Measurements from ENCODE around the gene MAN2B1.
"Not testable (repeated sequence)": the region's sequence is repeated elsewhere in the genome, so short reads cannot be mapped to it uniquely, and the experiment has no call there.

Gene MAN2B1

GRCh38 chr19:12687496-12688196 is 21.1 kb upstream of the MAN2B1 start, which contains the start of gene GNG14:
Gene GNG14 (plus strand): TSS chr19:12687998. CDS start chr19:12688049, 51 bp downstream.
- FAIRE-seq: no peak

GRCh38 chr19:12685831-12686230 is 19.3 kb upstream of the MAN2B1 start:
- no peak for FAIRE-seq

- FAIRE-seq: peak; percentile 98
Measured at GRCh38 chr19:12681074-12681987, 14.8 kb upstream of the MAN2B1 start, which contains the start of gene DHPS. Gene DHPS (minus strand): TSS chr19:12681880. CDS start chr19:12681766, 114 bp downstream.

GRCh38 chr19:12680034-12680433 is 13.5 kb upstream of the MAN2B1 start:
- FAIRE-seq: no peak

GRCh38 chr19:12678039-12678438 is 11.5 kb upstream of the MAN2B1 start:
- not testable (repeated sequence) for FAIRE-seq

GRCh38 chr19:12676928-12677327 is 10.4 kb upstream of the MAN2B1 start:
- no peak for FAIRE-seq

- FAIRE-seq: no peak
Measured at GRCh38 chr19:12676384-12676792, 9.8 kb upstream of the MAN2B1 start.

- no peak for FAIRE-seq
Measured at GRCh38 chr19:12675940-12676339, 9.4 kb upstream of the MAN2B1 start.

- no peak for FAIRE-seq
Measured at GRCh38 chr19:12675399-12675798, 8.9 kb upstream of the MAN2B1 start.

GRCh38 chr19:12672744-12673143 is 6.2 kb upstream of the MAN2B1 start:
- no peak for FAIRE-seq

- no peak for FAIRE-seq
Measured at GRCh38 chr19:12670159-12670928, 3.8 kb upstream of the MAN2B1 start.

- FAIRE-seq: no peak
Measured at GRCh38 chr19:12669270-12670158, 3.0 kb upstream of the MAN2B1 start.

- FAIRE-seq: no peak
Measured at GRCh38 chr19:12668932-12669269, 2.4 kb upstream of the MAN2B1 start.

- FAIRE-seq: no peak
Measured at GRCh38 chr19:12668346-12668745, 1.8 kb upstream of the MAN2B1 start.

- FAIRE-seq: no peak
Measured at GRCh38 chr19:12667731-12668302, 1.3 kb upstream of the MAN2B1 start.

- no peak for FAIRE-seq
Measured at GRCh38 chr19:12665671-12666264, 774 bp downstream of the MAN2B1 start.

GRCh38 chr19:12665281-12665573 is 1.3 kb downstream of the MAN2B1 start:
- FAIRE-seq: no peak

GRCh38 chr19:12664406-12665280 is 1.9 kb downstream of the MAN2B1 start:
- no peak for FAIRE-seq

GRCh38 chr19:12660980-12661379 is 5.6 kb downstream of the MAN2B1 start:
- FAIRE-seq: no peak

GRCh38 chr19:12657966-12658365 is 8.6 kb downstream of the MAN2B1 start:
- FAIRE-seq: no peak

Measured in A204.1 (cell line).